Fibroblast of skin of left quadriceps (primary cell): ENCODE results near the gene RUFY4.

Experiments used
- DNase-seq, 2 experiments: peaks; one replicate each; pipeline ENCODE4 v3.0.0-alpha.2; 2013; ENCODE audit warnings: low read depth in 2 of 2

The RUFY4 gene

GRCh38 chr2:218068721-218069334 is at the start of gene RUFY4:
RUFY4 (plus strand) TSS chr2:218069253; CDS start chr2:218070606, 1,353 bp downstream.
- peak; percentile 16 to 20 for DNase-seq

- no peak for DNase-seq
Observed at GRCh38 chr2:218019411-218020060, 49.5 kb upstream of the RUFY4 start.

- no peak for DNase-seq
Observed at GRCh38 chr2:218020281-218020680, 48.8 kb upstream of the RUFY4 start.

GRCh38 chr2:218020966-218021535 is 48.0 kb upstream of the RUFY4 start:
- DNase-seq, result no peak

GRCh38 chr2:218021536-218022071 is 47.4 kb upstream of the RUFY4 start:
- no peak for DNase-seq

GRCh38 chr2:218022131-218022850 is 46.8 kb upstream of the RUFY4 start:
- DNase-seq, result no peak

- DNase-seq, result no peak
Observed at GRCh38 chr2:218022851-218023530, 46.1 kb upstream of the RUFY4 start.

GRCh38 chr2:218023636-218024035 is 45.4 kb upstream of the RUFY4 start:
- DNase-seq, result no peak

- DNase-seq, result no peak
Observed at GRCh38 chr2:218024336-218024735, 44.7 kb upstream of the RUFY4 start.

- DNase-seq, result no peak
Observed at GRCh38 chr2:218024871-218025270, 44.2 kb upstream of the RUFY4 start.

GRCh38 chr2:218026244-218026643 is 42.8 kb upstream of the RUFY4 start:
- no peak for DNase-seq

- no peak for DNase-seq
Observed at GRCh38 chr2:218026676-218027425, 42.2 kb upstream of the RUFY4 start.

- no peak for DNase-seq
Observed at GRCh38 chr2:218027426-218028188, 41.4 kb upstream of the RUFY4 start.

GRCh38 chr2:218028189-218028495 is 40.9 kb upstream of the RUFY4 start:
- no peak for DNase-seq

- DNase-seq, result no peak
Observed at GRCh38 chr2:218028562-218029348, 40.3 kb upstream of the RUFY4 start.

GRCh38 chr2:218029366-218030360 is 39.4 kb upstream of the RUFY4 start:
- no peak for DNase-seq

GRCh38 chr2:218030409-218031195 is 38.5 kb upstream of the RUFY4 start:
- DNase-seq, result no peak

GRCh38 chr2:218031261-218031660 is 37.8 kb upstream of the RUFY4 start:
- DNase-seq, result no peak
